ENCODE data around the gene DNASE2B. TPM values are rescaled to one million over a fixed set of nuclear protein-coding genes. Genes with fewer than 3 reads are reported as not detected.

DNASE2B gene
- total and polyA plus RNA-seq, 10 donors, result 0.13 to 4.6 (median 0.50) TPM; not detected in 2

DNA sequence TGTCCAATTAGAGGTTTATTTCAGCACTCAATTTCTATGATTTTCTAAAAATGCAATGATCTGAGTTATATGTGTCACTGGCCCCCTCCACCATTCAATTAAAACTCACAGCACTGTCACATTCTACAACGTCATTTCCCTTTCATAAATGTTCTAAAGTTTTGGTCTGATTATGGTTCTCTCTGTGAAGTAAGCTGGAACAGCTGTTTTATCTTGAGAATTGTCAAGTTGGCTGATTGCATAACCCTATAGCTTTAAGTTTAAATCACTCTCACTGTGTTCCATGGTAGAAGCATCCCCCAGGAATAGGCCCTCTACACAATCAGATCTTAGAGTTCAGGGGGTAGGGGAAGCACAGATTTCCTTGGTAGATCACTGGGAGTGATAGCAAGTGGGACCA, 41.4 kb upstream of the DNASE2B start:
- TF ChIP-seq POLR2AphosphoS5 (IDR thresholded peaks at IDR 0.05) (no peak), POLR2A (IDR thresholded peaks at IDR 0.05) (no peak)
- TF ChIP-seq, protein P1, sequence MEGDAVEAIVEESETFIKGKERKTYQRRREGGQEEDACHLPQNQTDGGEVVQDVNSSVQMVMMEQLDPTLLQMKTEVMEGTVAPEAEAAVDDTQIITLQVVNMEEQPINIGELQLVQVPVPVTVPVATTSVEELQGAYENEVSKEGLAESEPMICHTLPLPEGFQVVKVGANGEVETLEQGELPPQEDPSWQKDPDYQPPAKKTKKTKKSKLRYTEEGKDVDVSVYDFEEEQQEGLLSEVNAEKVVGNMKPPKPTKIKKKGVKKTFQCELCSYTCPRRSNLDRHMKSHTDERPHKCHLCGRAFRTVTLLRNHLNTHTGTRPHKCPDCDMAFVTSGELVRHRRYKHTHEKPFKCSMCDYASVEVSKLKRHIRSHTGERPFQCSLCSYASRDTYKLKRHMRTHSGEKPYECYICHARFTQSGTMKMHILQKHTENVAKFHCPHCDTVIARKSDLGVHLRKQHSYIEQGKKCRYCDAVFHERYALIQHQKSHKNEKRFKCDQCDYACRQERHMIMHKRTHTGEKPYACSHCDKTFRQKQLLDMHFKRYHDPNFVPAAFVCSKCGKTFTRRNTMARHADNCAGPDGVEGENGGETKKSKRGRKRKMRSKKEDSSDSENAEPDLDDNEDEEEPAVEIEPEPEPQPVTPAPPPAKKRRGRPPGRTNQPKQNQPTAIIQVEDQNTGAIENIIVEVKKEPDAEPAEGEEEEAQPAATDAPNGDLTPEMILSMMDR (IDR thresholded peaks at IDR 0.05 in 8 of 11, conservative IDR thresholded peaks at IDR 0.05 in 3 of 11), result no peak
- no peak for DNase-seq
- Histone ChIP-seq H3K9me3 (no peaks in the 10 kb centered on the region), H3K27ac (no peak overlapping the region), H3K27me3 (replicated peaks in 1 of 7) (no peaks in the 10 kb centered on the region), H3K4me1 (no peaks in the 10 kb centered on the region), H3K36me3 (no peaks in the 10 kb centered on the region), H3K4me3 (no peak overlapping the region)
- 68 to 83% (median 75%) methylated on average over 1 of the region's 1 CpG for WGBS, 5 donors
- intact Hi-C loops (cut with DNase I; ENCODE audit: low total_unique reads), result no loop called here

DNA sequence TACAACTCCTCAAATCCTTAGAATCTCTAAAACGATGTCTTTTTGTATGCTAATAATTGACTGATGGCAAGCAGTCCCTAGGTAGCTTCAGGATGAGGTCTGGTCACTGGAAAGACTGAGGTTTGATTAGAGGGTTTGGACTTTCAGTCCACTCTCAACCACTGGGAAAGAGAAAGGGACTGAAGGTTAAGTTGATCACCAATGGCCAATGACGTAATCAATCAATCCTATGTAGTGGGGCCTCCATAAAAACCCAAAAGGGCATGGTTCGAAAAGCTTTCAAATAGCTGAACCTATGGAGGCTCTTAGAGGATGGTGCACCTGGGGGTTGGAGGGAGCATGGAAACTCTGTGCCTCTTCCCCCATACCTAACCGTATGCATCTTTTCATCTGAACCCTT, 39.6 kb upstream of the DNASE2B start:
- WGBS, 5 donors, result 92 to 95% (median 93%) methylated on average over 4 of the region's 4 CpGs
- no peaks in the 10 kb centered on the region for H3K9me3 ChIP-seq
- H3K4me1 ChIP-seq, result no peaks in the 10 kb centered on the region
- H3K27me3 ChIP-seq (replicated peaks in 1 of 7), result no peaks in the 10 kb centered on the region
- H3K36me3 ChIP-seq, result no peaks in the 10 kb centered on the region
- H3K4me3 ChIP-seq, result no peak overlapping the region
- no peak overlapping the region for H3K27ac ChIP-seq
- TF ChIP-seq POLR2A (IDR thresholded peaks at IDR 0.05) (no peak), POLR2AphosphoS5 (IDR thresholded peaks at IDR 0.05) (no peak)
- TF ChIP-seq, protein P1 (IDR thresholded peaks at IDR 0.05 in 8 of 11, conservative IDR thresholded peaks at IDR 0.05 in 3 of 11), result no peak
- intact Hi-C loops (cut with DNase I; ENCODE audit: low total_unique reads), result no loop called here
- no peak for DNase-seq

DNA sequence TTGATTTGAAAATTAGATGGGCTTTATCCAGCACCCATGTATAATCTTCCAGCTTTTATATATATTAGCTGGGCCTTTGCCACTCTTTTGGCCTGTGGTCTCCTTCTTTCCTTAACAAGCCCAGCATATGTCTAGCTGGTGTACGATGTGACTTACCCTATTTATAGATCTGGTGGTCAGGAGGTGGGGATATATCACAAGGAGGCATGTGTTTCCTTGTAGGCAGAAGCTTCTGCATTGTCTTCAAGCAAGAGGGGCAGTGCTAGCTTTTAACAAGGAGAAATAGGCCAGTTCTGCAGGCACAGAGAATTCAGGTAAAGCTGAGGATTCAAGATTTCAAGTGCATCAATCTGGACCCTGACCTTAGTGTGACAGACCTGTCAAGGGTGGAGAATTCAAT, 38.0 kb upstream of the DNASE2B start:
- intact Hi-C loops (cut with DNase I; ENCODE audit: low total_unique reads), result no loop called here
- no peaks in the 10 kb centered on the region for H3K9me3 ChIP-seq
- no peak overlapping the region for H3K4me3 ChIP-seq
- H3K27ac ChIP-seq, result no peak overlapping the region
- no peaks in the 10 kb centered on the region for H3K27me3 ChIP-seq (replicated peaks in 1 of 7)
- H3K36me3 ChIP-seq, result no peaks in the 10 kb centered on the region
- DNase-seq, result no peak
- no peak for TF ChIP-seq POLR2A (IDR thresholded peaks at IDR 0.05)
- TF ChIP-seq, protein P1 (IDR thresholded peaks at IDR 0.05 in 8 of 11, conservative IDR thresholded peaks at IDR 0.05 in 3 of 11), result no peak
- TF ChIP-seq POLR2AphosphoS5 (IDR thresholded peaks at IDR 0.05), result no peak
- no peaks in the 10 kb centered on the region for H3K4me1 ChIP-seq
- WGBS, 5 donors, result 24 to 42% (median 30%) methylated on average over 1 of the region's 1 CpG

DNA sequence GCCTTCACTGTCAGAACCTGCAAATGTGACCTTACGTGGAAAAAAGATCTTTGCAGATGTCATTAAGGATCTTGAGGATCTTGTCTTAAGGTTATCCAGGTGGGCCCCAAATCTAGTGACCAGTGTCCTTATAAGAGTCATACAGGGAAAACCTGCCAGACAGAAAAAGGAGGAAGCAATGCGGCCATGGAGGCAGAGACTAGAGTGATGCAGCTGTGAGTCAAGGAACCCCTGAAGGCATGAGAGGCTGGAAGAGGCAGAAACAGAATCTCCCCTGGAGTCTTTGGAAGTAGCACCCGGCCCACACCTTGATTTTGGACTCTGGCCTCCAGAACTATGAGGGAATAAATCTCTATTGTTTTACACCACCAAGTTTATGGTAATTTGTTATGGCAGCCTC, 36.5 kb upstream of the DNASE2B start:
- H3K36me3 ChIP-seq, result no peaks in the 10 kb centered on the region
- 88 to 96% (median 91%) methylated on average over 3 of the region's 3 CpGs for WGBS, 5 donors
- no peaks in the 10 kb centered on the region for H3K9me3 ChIP-seq
- no peak overlapping the region for H3K4me3 ChIP-seq
- no peaks in the 10 kb centered on the region for H3K27me3 ChIP-seq (replicated peaks in 1 of 7)
- peaks cover 0 to 5% (median 0%) of the 10 kb centered on the region in 6 donors for H3K4me1 ChIP-seq
- intact Hi-C loops (cut with DNase I; ENCODE audit: low total_unique reads), result no loop called here
- no peak for TF ChIP-seq POLR2A (IDR thresholded peaks at IDR 0.05)
- TF ChIP-seq POLR2AphosphoS5 (IDR thresholded peaks at IDR 0.05), result no peak
- TF ChIP-seq, protein P1 (IDR thresholded peaks at IDR 0.05 in 8 of 11, conservative IDR thresholded peaks at IDR 0.05 in 3 of 11), result no peak
- DNase-seq, result no peak
- H3K27ac ChIP-seq, result no peak overlapping the region
